Stimulated activated CD8-positive, alpha-beta memory T cell treated with anti-CD3 and anti-CD28 coated beads, Interleukin-4, amount 100 ng/mL, for 24 hours (primary cell): ENCODE data around the gene MGLL.

Experiments
- DNase-seq: peaks from one replicate; pipeline ENCODE4 v3.0.0-alpha.2; 2020; ENCODE audit warnings: low read depth

The MGLL gene

DNA sequence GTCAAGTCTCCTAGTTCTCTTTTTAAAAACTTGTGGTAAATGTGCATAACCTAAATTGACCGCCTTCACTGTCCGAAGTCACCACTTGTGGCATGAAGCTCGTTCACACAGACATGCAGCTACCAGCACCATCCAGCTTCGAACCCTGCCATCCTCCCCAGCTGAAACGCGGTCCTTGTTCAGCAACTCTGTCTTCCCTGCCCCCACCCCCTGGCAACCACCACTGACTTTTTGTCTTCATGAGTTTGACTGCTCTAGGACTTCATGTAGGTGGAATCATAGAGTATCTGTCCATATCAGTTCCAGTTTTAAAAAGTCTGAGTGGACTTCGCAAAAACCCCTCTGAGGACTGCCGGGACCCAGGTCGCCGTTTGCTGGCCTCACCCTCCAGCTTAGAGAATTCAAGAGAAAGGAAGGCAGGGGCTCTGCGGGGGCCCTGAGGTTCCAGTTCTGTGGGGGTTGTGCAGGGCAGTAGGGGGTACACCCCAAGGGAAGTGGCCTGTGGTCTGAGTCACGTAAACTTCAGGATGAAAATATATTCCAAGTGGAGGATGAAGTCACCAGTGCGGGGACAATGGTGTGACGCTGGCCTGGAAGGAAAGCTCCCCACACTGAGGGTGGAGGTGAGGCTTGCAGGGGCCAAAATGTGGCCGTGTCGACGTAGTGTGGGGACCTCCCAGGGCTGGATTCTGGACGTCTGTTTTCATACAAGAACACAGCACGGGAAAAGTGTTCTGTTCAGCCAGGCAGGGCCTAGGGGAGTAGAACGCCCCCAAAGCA, 82.0 kb downstream of the MGLL start:
- DNase-seq = no peak

DNA sequence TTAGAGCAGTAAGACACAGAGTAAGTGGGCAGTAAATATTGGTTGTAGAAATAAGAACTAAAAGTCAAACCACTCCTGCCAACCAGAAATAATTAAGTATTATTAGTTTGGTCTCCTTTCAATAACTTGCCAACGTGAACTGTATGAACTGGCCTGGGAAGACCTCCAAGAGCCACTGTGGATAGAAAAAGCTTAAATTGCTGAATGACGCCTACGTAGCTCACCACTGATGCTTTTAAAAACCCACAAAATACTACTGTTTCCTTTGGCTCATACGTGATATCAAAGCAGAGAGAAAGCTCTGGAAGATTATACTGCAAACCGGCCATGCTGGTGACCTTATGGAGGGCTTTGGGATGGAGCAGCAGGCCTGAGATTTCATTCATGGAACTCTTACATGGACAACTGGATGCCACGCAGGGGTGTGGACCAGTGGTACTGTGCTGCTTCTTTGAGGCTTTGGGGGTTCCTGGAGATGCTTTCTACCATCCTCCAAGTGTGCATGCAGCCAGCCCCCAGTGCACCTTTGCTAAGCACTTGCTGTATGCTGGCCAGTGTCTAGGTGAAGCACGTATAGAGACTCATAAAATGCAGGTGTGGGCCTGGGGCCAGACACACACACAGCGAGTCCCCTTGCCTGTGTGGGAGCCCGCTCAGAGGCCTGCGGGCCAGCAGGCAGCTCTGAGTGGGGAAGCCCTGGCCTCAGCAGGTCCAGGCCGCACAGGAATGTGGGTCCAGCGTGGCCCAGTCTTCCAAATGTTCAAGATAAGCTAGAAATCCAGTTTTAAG, 82.8 kb downstream of the MGLL start:
- no peak for DNase-seq

GRCh38 chr3:127738192-127738840, 84.0 kb downstream of the MGLL start:
- no peak for DNase-seq

GRCh38 chr3:127736801-127737539, 85.3 kb downstream of the MGLL start:
- DNase-seq = no peak

DNA sequence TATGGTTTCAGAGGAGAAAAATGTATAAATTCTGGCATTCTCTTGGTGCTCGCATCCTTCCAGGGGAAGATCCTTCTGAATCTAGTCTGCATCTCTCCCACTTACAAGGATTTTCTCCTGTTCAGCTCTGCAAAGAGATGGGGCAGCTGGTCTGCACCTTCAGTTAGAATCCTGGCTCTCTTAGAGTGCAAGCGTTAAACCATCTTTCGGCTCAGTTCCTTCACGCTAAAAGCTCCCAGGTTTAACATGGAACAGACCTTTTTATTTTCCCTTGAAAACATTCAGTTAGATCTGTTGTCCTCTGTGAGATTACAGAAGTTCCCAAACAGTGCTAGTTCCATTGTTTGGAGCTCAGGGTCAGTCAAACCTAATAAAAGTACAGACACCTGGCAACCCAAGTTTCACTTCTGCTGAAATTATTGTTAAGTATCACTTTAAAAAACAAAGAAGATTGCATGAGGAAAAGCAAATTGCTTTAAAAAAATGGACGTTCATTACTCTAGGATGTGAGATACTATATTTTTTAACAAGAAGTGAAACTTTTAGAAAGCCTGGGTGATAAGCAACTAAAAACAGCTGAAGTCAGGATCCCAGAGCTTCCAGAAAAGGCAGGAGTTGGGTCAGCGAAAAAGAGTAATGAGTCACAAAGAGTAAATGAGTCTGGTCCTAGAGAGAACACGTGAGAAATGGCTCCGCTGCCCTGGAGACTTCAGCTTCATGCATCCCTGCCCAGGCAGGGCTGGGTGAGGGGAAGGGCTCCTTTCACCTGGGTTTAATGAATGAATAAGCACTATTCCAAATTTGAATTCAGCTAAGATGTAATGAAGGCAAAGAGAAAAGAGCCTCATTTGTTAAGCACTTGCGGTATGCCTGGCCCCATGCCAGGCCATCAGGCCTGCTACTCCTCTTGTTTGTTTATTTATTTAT, 86.3 kb downstream of the MGLL start:
- DNase-seq = no peak

- DNase-seq = no peak
These were observed 87.4 kb downstream of the MGLL start for GRCh38 chr3:127734754-127735473.

- DNase-seq = no peak
These were observed 88.1 kb downstream of the MGLL start for GRCh38 chr3:127734181-127734720.

DNA sequence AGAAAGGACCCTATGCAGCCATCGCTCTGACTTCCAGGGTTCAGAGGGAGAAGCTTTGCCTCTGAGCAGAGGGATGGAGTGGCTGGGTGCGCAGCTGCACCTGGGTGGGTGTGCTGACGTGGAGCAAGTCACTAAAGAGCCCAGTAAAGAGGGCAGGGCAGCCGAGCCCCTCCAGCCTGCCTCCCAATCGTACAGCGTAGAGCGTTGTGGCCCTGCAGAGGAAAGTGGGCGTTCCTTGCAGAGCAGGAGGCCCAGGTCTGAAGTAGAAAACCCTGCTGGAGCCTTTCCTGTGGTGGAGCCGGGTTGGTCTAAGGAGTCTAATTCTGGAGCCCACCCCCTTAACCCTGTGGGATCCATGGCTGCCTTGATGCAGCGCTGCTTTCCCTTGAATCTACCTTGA, 88.5 kb downstream of the MGLL start:
- DNase-seq = no peak

- DNase-seq = no peak
These were observed 89.4 kb downstream of the MGLL start for GRCh38 chr3:127732879-127733350.

DNA sequence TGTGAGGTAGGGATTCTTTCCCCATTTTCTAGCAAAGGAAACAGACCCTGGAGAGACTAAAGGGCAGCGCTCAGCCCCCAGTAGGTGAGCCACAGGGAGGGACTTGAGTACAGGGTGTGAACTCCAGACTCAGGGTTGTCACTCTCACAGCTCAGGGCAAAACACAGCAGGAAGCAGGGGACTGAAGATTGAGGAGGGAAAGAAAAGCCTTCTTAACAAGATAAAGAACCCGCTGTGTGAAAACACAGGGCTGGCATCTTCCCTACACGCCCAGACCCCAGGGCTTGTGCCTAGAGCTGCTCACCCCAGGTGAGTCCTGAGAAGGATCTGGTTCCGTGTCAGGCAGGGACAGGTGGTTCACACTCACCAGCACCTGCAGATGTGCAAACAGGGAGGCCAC, 90.0 kb downstream of the MGLL start:
- no peak for DNase-seq

DNA sequence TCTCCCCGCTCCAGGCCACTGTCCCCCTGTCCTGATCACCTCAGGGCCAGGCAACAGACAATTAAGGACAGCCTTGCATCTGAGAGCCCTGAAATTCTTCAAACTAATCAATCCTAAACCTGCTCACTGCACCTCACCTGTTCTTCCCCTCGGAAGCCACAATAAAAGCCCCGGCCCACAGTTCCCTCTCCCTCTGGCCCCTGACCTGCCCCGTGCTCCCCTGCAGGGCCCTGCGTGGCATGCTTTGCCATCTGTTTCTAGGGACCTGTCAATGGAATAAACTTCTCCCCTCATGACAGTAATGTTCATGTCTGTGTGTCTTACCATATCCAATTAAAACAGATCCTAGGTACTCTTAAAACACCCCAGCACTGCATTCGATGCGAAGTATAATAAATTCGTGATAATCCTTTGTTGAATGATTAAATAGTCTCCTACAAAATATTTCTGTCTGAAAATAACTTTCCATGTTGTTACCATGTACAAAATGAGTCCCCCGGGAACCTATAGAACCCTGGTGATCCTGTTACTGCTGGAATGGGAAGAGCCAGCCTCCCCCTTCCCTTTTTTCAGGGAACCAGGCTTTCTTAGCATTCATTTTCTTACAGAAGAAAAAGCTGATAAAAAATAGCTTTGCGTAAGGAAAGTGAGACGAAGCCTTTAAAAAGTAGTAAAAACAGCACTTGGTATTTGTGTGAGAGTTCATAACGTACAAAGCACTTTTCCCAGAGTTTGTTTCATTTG, 90.6 kb downstream of the MGLL start:
- DNase-seq = no peak

- no peak for DNase-seq
These were observed 91.5 kb downstream of the MGLL start for GRCh38 chr3:127730666-127731295.

DNA sequence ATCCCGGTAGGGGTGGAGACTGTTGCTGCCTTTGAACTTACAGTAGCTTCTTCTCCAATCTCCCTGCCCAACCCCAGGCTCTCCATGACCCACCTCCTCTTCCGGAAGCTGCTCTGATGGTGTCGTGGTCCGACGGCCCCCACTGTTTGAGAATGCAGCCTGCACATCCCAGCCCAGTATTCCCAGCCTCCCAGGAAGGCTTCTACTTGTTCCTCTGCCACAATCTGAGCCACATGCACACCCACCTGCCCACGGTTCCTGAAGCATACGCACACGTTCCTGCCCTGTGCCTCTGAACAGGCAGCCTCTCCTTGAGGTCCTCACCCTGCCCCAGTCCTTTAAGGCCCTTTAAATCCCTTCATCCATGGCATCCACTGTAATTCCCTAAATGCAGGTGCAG, 92.1 kb downstream of the MGLL start:
- no peak for DNase-seq

DNA sequence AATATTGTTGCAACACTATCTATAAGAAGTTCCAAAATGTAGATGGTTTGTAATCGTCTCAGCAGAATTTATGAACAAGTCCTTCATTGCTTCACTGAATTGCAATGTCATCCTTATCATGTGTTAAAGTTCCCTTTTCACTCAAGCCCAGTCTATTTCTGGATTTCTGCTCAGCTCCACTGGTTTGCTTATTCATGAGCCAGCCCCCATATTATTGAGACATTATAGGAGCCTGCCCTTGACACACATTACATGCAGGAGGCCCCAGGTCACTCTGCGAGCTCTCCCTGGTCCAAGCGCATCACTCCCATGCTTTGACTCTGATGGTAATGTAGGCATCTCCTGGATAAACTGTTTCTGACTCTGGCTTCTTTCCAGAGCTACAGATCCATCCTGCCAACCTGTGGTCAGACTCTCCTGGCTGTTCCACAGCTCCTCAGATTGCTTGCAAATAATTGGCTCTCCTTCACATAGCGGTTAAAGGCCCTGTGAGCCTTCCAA, 92.7 kb downstream of the MGLL start:
- no peak for DNase-seq

GRCh38 chr3:127728417-127729015, 93.8 kb downstream of the MGLL start:
- no peak for DNase-seq

- no peak for DNase-seq
These were observed 95.4 kb downstream of the MGLL start for GRCh38 chr3:127726894-127727293.

- DNase-seq = no peak
These were observed 99.2 kb downstream of the MGLL start for GRCh38 chr3:127723011-127723567.
